ENCODE measurements around the gene CD3G. TPM values are rescaled to one million over a fixed set of nuclear protein-coding genes. Genes with fewer than 3 reads are reported as not detected.

CD3G gene
- total and polyA plus RNA-seq, 2 donors (not counting 1 experiment from before 2014, with no cell fraction given): 0.34 to 0.76 TPM

GRCh38 chr11:118318124-118318523, 26.0 kb upstream of the CD3G start:
- ChIA-PET CTCF (interaction anchor here (0.6 kb wide), 1 partner anchor 43 kb away, joined by 4 read pairs; no protein-coding TSS in a partner anchor), POLR2A (interaction anchor here (0.6 kb wide), 1 partner anchor 39 kb away, joined by 3 read pairs; no protein-coding TSS in a partner anchor)
- WGBS (ENCODE audit: insufficient coverage): 53% methylated on average over 4 of the region's 4 CpGs
- no peak for ATAC-seq (ENCODE audit: low read depth)
- H3K9me3 Mint-ChIP-seq (ENCODE audit: insufficient read depth): no peaks in the 10 kb centered on the region
- Histone ChIP-seq H3K4me1 (ENCODE audit: control insufficient read depth in 2 of 2, insufficient read depth in 2 of 2, low read length in 2 of 2) (peaks cover 81 to 89% of the 10 kb centered on the region in 2 donors), H2AFZ (ENCODE audit: insufficient read depth, low read depth, low read length, poor library complexity, severe bottlenecking) (no peak overlapping the region), H4K20me1 (ENCODE audit: control insufficient read depth, insufficient read depth, low read length, poor library complexity, severe bottlenecking) (no peaks in the 10 kb centered on the region), H3K9me3 (ENCODE audit: control extremely low read depth in 1 of 3, control insufficient read depth in 2 of 3, insufficient read depth in 1 of 3, low read length in 2 of 3) (no peaks in the 10 kb centered on the region), H3K4me2 (replicated peaks; ENCODE audit: low read depth, low read length, poor library complexity, severe bottlenecking) (peak overlapping the region; percentile 45), H3K79me2 (ENCODE audit: control insufficient read depth, insufficient read depth, low read length) (no peaks in the 10 kb centered on the region), H3K36me3 (replicated peaks in 1 of 2; ENCODE audit: control extremely low read depth in 1 of 2, control insufficient read depth in 1 of 2, extremely low read depth in 1 of 2, insufficient read depth in 2 of 2, low read length in 1 of 2) (no peaks in the 10 kb centered on the region), H3K9ac (ENCODE audit: low read length) (no peak overlapping the region), H3K27me3 (replicated peaks in 1 of 4; ENCODE audit: control extremely low read depth in 1 of 4, control insufficient read depth in 3 of 4, insufficient read depth in 4 of 4, low read length in 3 of 4) (no peaks in the 10 kb centered on the region), H3K4me3 (ENCODE audit: control extremely low read depth in 1 of 5, extremely low read depth in 1 of 5, insufficient read depth in 1 of 5, low read depth in 2 of 5, low read length in 4 of 5) (no peak overlapping the region), H3K27ac (ENCODE audit: low read length in 2 of 2) (no peak overlapping the region)
- peak overlapping the region; percentile 37 for H3K27ac Mint-ChIP-seq
- DNase-seq: no peak
- H3K4me3 Mint-ChIP-seq: peak overlapping the region; percentile 37
- intact Hi-C loops (cut with micrococcal nuclease): no loop called here
- H3K4me1 Mint-ChIP-seq: peaks cover 75% of the 10 kb centered on the region
- no peak for TF ChIP-seq EZH2 (IDR thresholded peaks at IDR 0.05; ENCODE audit: borderline replicate concordance, insufficient read depth, low read depth, low read length, poor library complexity, severe bottlenecking)
- TF ChIP-seq CTCF (IDR thresholded peaks at IDR 0.05): no peak
- H3K27me3 Mint-ChIP-seq: no peaks in the 10 kb centered on the region

GRCh38 chr11:118318581-118319336, 25.4 kb upstream of the CD3G start:
- Histone ChIP-seq H3K27ac (ENCODE audit: low read length in 2 of 2) (peak overlapping the region in 1 of 2 donors; percentile 59), H3K4me2 (replicated peaks; ENCODE audit: low read depth, low read length, poor library complexity, severe bottlenecking) (peak overlapping the region; percentile 45), H2AFZ (ENCODE audit: insufficient read depth, low read depth, low read length, poor library complexity, severe bottlenecking) (no peak overlapping the region), H3K4me1 (ENCODE audit: control insufficient read depth in 2 of 2, insufficient read depth in 2 of 2, low read length in 2 of 2) (peaks cover 85 to 90% of the 10 kb centered on the region in 2 donors), H3K9me3 (ENCODE audit: control extremely low read depth in 1 of 3, control insufficient read depth in 2 of 3, insufficient read depth in 1 of 3, low read length in 2 of 3) (no peaks in the 10 kb centered on the region), H3K9ac (ENCODE audit: low read length) (no peak overlapping the region), H3K27me3 (replicated peaks in 1 of 4; ENCODE audit: control extremely low read depth in 1 of 4, control insufficient read depth in 3 of 4, insufficient read depth in 4 of 4, low read length in 3 of 4) (no peaks in the 10 kb centered on the region), H3K36me3 (replicated peaks in 1 of 2; ENCODE audit: control extremely low read depth in 1 of 2, control insufficient read depth in 1 of 2, extremely low read depth in 1 of 2, insufficient read depth in 2 of 2, low read length in 1 of 2) (no peaks in the 10 kb centered on the region), H4K20me1 (ENCODE audit: control insufficient read depth, insufficient read depth, low read length, poor library complexity, severe bottlenecking) (no peaks in the 10 kb centered on the region), H3K79me2 (ENCODE audit: control insufficient read depth, insufficient read depth, low read length) (no peaks in the 10 kb centered on the region), H3K4me3 (ENCODE audit: control extremely low read depth in 1 of 5, extremely low read depth in 1 of 5, insufficient read depth in 1 of 5, low read depth in 2 of 5, low read length in 4 of 5) (no peak overlapping the region)
- 85% methylated on average over 6 of the region's 11 CpGs for WGBS (ENCODE audit: insufficient coverage)
- intact Hi-C loops (cut with micrococcal nuclease): no loop called here
- peak overlapping the region; percentile 37 for H3K27ac Mint-ChIP-seq
- no peak for TF ChIP-seq CTCF (IDR thresholded peaks at IDR 0.05)
- no peak for TF ChIP-seq EZH2 (IDR thresholded peaks at IDR 0.05; ENCODE audit: borderline replicate concordance, insufficient read depth, low read depth, low read length, poor library complexity, severe bottlenecking)
- H3K4me3 Mint-ChIP-seq: peak overlapping the region; percentile 17
- no peak for ATAC-seq (ENCODE audit: low read depth)
- POLR2A ChIA-PET: interaction anchor here (0.6 kb wide), 1 partner anchor 38 kb away, joined by 3 read pairs; no protein-coding TSS in a partner anchor
- H3K4me1 Mint-ChIP-seq: peaks cover 75% of the 10 kb centered on the region
- no peak for DNase-seq
- H3K9me3 Mint-ChIP-seq (ENCODE audit: insufficient read depth): no peaks in the 10 kb centered on the region
- CTCF ChIA-PET: interaction anchor here (0.6 kb wide), 2 partner anchors 42 to 99 kb away, joined by 4 read pairs; no protein-coding TSS in a partner anchor
- no peaks in the 10 kb centered on the region for H3K27me3 Mint-ChIP-seq

Measured in B cell (primary cell).